HG02938 (cell line): Measurements from ENCODE around the gene SHC2.
"Not testable (repeated sequence)": the region's sequence is repeated elsewhere in the genome, so short reads cannot be mapped to it uniquely, and the experiment has no call there.

ENCODE experiments used
- ATAC-seq: cut with Tn5 transposase; IDR thresholded peaks from one replicate; pipeline ENCODE4 v1.9.1; 2021; ENCODE audit warnings: mild to moderate bottlenecking, moderate library complexity; ENCODE audit not compliant: unreplicated experiment

The SHC2 gene

GRCh38 chr19:392375-392970, 68.4 kb downstream of the SHC2 start:
- no peak for ATAC-seq

DNA sequence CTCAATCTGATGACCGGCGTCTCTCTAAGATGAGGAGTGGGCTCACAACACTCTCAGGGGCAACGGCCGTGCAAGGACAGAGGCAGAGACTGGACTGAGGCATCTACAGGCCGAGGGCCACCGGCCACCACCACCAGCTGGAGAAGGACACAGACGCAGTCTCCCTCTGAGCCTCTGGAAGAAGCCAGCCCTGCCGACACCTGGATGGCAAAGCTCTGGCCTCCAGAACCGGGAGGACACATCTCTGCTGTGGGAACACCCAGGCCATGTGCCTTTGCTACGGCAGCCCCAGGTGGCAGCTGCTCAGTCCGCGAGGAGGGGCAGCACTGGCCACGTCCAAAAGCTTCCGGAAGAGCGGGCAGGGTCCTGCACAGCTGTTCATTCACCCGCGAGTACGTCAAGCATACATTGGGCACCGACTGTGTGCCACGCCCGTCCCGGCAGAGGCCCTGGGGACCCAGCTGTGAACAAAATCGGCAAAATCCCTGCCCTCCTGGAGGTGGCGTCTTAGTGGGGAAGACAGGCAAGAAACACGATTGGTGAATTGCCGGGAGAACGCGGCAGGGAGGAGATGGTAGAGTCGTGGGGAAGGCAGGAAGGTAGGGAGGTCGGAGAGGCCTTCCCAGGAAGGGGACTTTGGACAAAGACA, 69.0 kb downstream of the SHC2 start:
- ATAC-seq = no peak

DNA sequence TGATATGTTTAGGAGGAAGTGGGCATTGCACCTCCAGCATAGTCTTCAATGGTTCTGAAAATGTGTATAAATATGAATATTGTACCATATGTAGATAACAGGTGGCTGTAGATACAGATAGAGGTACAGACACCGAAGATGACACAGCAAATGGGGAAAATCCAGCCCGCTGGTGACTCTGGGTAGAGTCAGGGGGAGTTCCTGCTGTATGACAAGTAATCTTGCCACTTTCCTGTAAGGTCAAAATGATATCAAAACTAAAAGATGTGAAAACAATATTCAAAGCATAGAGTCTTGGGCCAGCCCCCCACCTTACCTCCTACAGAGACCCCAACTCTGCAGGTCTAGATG, 69.7 kb downstream of the SHC2 start:
- no peak for ATAC-seq

DNA sequence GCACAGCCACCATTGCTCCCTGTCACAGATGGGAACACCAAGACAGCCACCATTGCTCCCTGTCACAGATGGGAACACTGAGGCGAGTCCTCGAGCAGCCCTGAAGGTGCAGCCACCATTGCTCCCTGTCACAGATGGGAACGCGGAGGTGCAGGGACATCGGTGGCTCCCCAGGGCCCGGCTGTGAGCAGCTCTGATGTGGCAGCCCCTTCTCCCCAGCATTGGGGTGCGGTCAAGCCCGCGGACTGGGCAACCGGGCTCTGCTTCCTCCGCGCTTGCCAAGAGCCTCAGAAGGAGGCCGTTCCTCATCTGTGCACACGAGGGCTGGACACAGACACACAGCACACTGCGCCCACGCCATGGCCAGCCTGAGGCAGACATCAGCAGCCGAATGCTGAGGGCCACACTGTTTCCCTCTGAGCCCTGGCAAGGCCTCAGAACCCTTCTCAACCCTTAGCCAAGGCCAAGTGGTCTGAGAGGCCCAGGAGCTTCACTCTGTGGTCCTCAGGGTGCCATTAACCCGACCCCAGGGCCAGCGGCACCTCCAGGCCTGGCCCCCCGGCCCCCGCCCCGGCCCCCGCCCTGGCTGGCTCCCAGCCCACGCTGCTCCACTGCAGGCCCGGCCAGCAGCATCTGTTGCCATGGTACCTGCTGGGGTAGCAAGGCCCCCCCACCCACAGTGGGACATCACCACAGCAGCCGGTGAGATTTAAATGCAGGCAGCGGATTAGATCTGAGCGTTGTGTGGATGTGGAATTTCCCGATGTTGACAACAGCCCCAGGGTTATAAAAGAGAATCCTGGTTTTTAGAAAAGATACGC, 70.2 kb downstream of the SHC2 start:
- ATAC-seq = no peak

DNA sequence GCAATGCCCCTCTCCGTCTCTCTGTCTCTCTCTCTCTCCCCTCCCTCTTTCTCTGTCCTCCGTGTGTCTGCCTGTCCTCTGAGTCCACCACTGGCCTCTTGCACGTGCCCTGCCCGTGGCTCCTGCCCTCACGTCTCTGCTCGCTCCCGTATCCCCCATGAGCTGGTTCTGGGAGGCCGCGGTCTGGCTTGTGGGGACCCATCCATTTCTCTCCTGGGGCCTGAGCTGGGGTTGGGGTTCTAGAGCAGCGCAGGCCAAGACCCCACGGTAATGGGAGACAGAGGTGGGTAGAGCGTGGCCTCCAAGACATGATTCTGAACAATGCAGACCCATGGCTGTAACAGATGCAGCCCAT, 70.9 kb downstream of the SHC2 start:
- ATAC-seq = no peak

- ATAC-seq = no peak
Observed at GRCh38 chr19:389255-389934, 71.4 kb downstream of the SHC2 start.

GRCh38 chr19:388691-389090, 72.1 kb downstream of the SHC2 start:
- ATAC-seq = no peak

DNA sequence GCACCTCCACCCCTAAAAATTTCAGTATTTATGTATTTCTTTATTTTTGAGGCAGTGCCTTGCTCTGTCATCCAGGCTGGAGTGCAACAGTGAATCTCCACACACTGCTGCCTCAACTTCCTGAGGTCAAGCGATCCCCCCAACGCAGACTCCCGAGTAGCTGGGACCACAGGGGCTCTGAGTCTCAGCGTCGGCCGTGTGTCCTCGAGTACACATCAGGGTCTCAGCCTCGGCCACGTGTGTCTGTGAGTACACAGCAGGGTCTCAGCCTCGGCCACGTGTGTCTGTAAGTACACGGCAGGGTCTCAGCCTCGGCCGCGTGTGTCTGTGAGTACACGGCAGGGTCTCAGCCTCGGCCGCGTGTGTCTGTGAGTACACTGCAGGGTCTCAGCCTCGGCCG, 73.1 kb downstream of the SHC2 start:
- no peak for ATAC-seq

DNA sequence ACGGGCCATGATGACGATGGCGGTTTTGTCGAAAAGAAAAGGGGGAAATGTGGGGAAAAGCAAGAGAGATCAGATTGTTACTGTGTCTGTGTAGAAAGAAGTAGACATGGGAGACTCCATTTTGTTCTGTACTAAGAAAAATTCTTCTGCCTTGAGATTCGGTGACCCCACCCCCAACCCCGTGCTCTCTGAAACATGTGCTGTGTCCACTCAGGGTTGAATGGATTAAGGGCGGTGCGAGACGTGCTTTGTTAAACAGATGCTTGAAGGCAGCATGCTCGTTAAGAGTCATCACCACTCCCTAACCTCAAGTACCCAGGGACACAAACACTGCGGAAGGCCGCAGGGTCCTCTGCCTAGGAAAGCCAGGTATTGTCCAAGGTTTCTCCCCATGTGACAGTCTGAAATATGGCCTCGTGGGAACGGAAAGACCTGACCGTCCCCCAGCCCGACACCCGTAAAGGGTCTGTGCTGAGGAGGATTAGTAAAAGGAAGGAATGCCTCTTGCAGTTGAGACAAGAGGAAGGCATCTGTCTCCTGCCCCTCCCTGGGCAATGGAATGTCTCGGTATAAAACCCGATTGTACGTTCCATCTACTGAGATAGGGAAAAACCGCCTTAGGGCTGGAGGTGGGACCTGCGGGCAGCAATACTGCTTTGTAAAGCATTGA, 74.1 kb downstream of the SHC2 start:
- not testable (repeated sequence) for ATAC-seq

- ATAC-seq = not testable (repeated sequence)
Observed at GRCh38 chr19:386189-386588, 74.6 kb downstream of the SHC2 start.

DNA sequence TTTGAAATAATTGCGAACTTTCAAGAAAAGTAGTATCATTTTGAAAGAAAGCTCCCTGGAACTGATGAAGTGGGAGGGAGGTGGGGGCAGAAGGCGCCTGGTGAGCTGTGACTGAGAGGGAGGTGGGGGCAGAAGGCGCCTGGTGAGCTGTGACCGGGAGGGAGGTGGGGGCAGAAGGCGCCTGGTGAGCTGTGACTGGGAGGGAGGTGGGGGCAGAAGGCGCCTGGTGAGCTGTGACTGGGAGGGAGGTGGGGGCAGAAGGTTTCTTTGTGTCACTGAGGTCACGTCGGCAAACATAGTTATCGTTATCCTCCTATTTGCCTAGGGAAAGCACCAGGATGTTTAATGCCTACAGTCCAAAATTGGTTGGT, 76.0 kb downstream of the SHC2 start:
- no peak for ATAC-seq

DNA sequence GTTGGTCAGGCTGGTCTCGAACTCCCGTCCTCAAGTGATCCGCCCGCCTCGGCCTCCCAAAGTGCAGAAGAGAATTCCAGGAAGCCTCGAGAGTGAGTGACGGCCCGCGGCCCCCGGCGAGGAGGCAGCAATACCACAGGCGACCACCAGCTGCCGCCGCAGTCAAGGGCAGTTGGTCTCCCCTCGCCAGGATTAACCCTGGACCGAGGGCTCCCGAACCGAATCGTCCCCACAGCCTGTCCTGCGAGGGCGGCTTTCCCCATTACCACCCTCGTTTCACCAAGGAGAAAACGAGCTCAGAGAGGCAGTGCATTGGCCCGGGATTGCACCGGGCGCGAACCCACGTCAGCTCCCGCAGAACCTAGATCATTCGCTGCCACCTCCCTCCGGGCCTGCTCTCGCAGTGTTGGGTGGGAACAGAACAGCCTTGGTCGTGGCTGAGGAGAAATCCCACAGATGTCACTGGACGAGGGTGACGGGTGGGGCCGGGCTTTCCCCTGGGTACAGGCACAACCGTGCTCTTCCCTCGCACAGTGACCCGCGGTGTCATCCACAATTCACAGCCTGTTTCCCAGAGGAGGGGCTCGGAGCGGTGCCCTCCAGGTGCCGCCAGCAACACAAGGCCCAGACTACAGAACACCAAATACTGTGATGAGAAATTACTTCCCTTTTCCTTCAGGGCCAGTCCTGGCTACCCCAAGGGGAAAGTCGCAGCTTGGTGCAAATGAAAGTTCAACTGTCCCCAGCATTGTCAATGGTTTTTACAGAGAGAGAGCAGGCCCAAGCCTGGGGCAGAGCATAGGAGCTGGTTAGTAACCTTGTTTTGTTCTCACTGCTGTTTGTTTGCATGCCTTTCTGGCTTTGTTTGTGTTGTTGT, 76.7 kb downstream of the SHC2 start:
- ATAC-seq = no peak

- no peak for ATAC-seq
Observed at GRCh38 chr19:383040-383439, 77.8 kb downstream of the SHC2 start.

DNA sequence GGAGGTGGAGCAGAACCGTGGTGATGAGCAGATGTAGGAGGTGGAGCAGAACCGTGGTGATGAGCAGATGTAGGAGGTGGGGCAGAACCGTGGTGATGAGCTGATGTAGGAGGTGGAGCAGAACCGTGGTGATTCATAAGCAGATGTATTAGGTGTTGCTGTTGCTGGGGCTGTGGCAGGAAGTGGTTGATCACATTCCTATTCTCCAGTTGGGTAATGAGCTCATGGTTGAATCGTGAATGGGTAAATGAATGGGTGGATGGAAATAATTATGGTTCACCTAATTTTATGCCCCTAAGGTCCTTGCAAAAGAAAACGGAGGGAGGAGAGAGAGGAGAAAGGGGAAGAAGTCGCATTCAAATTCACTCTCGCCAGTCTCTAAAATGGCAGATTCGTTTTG, 78.3 kb downstream of the SHC2 start:
- ATAC-seq = not testable (repeated sequence)

- not testable (repeated sequence) for ATAC-seq
Observed at GRCh38 chr19:381901-382300, 78.9 kb downstream of the SHC2 start.

- ATAC-seq = not testable (repeated sequence)
Observed at GRCh38 chr19:380618-381219, 80.1 kb downstream of the SHC2 start.

DNA sequence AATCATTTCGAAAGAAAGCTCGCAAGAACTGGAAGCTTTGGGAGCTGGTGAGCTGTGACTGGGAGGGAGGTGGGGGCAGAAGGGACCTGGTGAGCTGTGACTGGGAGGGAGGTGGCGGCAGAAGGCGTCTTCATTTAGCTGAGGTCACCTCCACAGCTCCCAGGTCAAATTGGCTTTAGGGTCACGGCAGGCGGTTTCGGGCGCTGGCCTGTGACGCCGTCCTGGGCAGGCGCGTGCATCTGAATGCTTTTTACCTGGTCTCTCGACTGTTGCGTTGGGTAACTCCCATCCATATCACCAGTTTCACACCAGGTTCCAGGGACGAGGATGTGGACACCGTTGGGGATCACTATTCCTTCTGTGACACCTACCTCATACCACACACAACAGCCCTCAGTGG, 81.0 kb downstream of the SHC2 start:
- no peak for ATAC-seq

DNA sequence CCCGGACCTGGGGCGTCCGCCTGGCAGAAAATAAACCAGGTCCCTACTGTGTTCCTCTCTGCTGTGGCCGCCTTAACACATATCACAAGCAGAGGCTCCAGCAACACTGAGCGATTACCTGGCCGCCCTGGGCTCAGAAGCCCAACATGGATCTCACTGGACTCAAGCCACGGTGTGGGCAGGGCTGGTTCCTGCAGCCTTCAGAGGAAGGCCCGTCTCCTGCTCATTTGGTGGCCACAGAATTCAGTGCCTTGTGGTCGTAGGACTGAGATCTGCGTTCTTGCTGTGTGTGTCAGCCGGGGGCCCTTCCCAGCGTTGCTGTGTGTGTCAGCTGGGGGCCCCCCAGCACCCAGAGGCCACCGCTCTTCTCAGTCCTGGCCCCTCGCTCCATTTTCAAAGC, 82.1 kb downstream of the SHC2 start:
- no peak for ATAC-seq

DNA sequence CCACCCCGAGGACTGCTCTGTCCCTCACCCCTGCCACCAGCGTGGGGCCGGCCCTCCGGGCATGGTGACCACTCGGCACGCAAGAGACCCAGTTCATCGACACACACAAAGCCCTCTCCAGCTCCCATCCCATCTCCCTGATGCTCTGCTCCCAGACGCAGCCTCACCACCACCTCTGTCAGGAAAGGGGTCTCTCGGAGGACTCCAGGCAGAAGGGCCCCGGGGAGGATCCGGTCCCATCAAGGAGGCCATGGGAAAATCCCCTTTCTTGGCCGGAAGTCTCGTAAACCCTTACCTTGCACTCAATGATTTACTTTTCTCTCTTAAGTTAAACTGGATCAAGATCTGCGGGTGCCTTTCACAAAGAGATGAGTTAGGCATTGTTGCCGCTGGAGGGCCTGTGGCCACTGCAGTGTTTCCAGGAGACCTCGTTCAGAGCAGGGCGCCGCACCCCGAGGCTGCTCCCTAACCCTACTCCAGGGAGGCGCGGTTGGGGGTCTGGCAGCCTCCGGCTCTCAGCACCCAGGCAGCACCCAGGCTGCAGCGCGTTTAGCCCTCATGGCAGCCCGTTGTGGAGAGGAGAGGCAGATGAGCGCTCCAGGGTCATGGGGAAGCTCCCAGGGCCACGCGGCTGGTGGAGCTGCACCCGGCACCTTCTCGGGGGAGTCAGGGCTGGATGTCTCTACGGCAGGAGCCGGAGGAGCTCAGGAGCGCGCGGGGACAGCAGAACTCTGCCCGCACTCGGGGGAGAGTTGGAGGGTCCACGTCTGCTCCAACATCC, 82.8 kb downstream of the SHC2 start:
- no peak for ATAC-seq
